Measurements from ENCODE around the gene NIPAL3. TPM values are rescaled to one million over a fixed set of nuclear protein-coding genes. Genes with fewer than 3 reads are reported as not detected.

The NIPAL3 gene
- total RNA-seq, 2 experiments from 2014 or later, result 11.7 to 25.3 TPM

- intact Hi-C loops (cut with micrococcal nuclease; ENCODE audit: unreplicated experiment), result no loop called here
- TF ChIP-seq EZH2phosphoT487 (IDR thresholded peaks at IDR 0.05; ENCODE audit: borderline replicate concordance, low read depth, low read length), result no peak
- TF ChIP-seq, protein P1, sequence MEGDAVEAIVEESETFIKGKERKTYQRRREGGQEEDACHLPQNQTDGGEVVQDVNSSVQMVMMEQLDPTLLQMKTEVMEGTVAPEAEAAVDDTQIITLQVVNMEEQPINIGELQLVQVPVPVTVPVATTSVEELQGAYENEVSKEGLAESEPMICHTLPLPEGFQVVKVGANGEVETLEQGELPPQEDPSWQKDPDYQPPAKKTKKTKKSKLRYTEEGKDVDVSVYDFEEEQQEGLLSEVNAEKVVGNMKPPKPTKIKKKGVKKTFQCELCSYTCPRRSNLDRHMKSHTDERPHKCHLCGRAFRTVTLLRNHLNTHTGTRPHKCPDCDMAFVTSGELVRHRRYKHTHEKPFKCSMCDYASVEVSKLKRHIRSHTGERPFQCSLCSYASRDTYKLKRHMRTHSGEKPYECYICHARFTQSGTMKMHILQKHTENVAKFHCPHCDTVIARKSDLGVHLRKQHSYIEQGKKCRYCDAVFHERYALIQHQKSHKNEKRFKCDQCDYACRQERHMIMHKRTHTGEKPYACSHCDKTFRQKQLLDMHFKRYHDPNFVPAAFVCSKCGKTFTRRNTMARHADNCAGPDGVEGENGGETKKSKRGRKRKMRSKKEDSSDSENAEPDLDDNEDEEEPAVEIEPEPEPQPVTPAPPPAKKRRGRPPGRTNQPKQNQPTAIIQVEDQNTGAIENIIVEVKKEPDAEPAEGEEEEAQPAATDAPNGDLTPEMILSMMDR (conservative IDR thresholded peaks at IDR 0.05; ENCODE audit: low read length), result no peak
- DNase-seq (ENCODE audit: low spot score), result no peak
- H3K9me3 ChIP-seq (ENCODE audit: low read length), result no peaks in the 10 kb centered on the region
- ChIA-PET POLR2A (no interaction called here), CTCF (ENCODE audit: unreplicated experiment) (no interaction called here)
- no peak overlapping the region for H3K4me3 ChIP-seq (ENCODE audit: low read depth, low read length, poor library complexity, severe bottlenecking)
- no peak overlapping the region for H3K4me2 ChIP-seq (ENCODE audit: low read length)
- no peaks in the 10 kb centered on the region for H4K20me1 ChIP-seq (ENCODE audit: insufficient read depth, low read length)
- no peaks in the 10 kb centered on the region for H3K79me2 ChIP-seq (ENCODE audit: insufficient read depth, low read depth, low read length)
- 0 out of 2 replicates have a peak, but pooled peaks cover 5% of the 10 kb centered on the region for H3K36me3 ChIP-seq (ENCODE audit: insufficient read depth, low read length)
- no peaks in the 10 kb centered on the region for H3K9me2 ChIP-seq (ENCODE audit: insufficient read depth, low read length)
- no peaks in the 10 kb centered on the region for H3K4me1 ChIP-seq (ENCODE audit: insufficient read depth, low read length, poor library complexity, severe bottlenecking)
- no peak overlapping the region for H3K27ac ChIP-seq (ENCODE audit: low read depth, low read length, poor library complexity, severe bottlenecking)
- no TSS peak for BruUV-seq (replicated peaks)
- H2AFZ ChIP-seq (ENCODE audit: low read length), result no peak overlapping the region
Measured at GRCh38 chr1:24427545-24427862, 11.9 kb downstream of the NIPAL3 start.

DNA sequence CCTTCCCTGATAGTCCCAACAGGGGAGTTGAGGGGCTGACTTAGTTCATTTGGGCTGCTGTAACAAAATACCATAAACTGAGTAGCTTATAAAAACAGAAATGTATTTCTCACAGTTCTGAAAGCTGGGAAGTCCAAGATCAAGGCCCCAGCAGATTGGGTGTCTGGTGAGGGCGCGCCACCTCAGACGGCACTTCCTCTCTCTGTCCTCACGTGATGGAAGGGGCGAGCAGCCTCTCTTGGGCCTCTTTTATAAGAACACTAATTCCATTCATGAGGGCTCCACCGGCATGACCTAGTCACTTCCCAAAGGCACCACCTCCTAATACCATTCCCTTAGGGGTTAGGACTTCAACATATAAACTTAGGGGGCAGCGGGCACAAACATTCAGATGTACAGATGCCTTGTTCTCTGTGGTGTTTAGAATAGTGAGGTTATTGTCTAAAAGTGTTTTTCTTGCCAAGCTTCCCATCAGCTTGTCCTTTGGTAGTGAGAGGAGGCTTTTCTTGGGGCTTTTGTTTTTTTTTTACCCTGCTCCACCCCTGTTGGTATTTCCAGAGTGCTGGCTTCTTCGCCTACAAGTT, 20.3 kb downstream of the NIPAL3 start:
- no peaks in the 10 kb centered on the region for H3K36me3 ChIP-seq (ENCODE audit: insufficient read depth, low read length)
- BruUV-seq (replicated peaks), result no TSS peak
- no peak overlapping the region for H2AFZ ChIP-seq (ENCODE audit: low read length)
- H3K79me2 ChIP-seq (ENCODE audit: insufficient read depth, low read depth, low read length), result no peaks in the 10 kb centered on the region
- no peak overlapping the region for H3K4me2 ChIP-seq (ENCODE audit: low read length)
- no peaks in the 10 kb centered on the region for H3K9me2 ChIP-seq (ENCODE audit: insufficient read depth, low read length)
- no peaks in the 10 kb centered on the region for H4K20me1 ChIP-seq (ENCODE audit: insufficient read depth, low read length)
- DNase-seq (ENCODE audit: low spot score), result no peak
- CTCF ChIA-PET (ENCODE audit: unreplicated experiment), result interaction anchor here (1.0 kb wide), 1 partner anchor 21 kb away, joined by 3 read pairs; no protein-coding TSS in a partner anchor
- no peaks in the 10 kb centered on the region for H3K9me3 ChIP-seq (ENCODE audit: low read length)
- no peak overlapping the region for H3K4me3 ChIP-seq (ENCODE audit: low read depth, low read length, poor library complexity, severe bottlenecking)
- intact Hi-C loops (cut with micrococcal nuclease; ENCODE audit: unreplicated experiment), result no loop called here
- TF ChIP-seq, protein P1 (conservative IDR thresholded peaks at IDR 0.05; ENCODE audit: low read length), result no peak
- no peak for TF ChIP-seq EZH2phosphoT487 (IDR thresholded peaks at IDR 0.05; ENCODE audit: borderline replicate concordance, low read depth, low read length)
- POLR2A ChIA-PET, result interaction anchor here (0.7 to 1.1 kb wide), 2 partner anchors 12 to 158 kb away, joined by 3 read pairs; no protein-coding TSS in a partner anchor
- H3K4me1 ChIP-seq (ENCODE audit: insufficient read depth, low read length, poor library complexity, severe bottlenecking), result no peaks in the 10 kb centered on the region
- H3K27ac ChIP-seq (ENCODE audit: low read depth, low read length, poor library complexity, severe bottlenecking), result no peak overlapping the region

GRCh38 chr1:24437631-24438396, 22.2 kb downstream of the NIPAL3 start:
- ChIA-PET POLR2A (no interaction called here), CTCF (ENCODE audit: unreplicated experiment) (no interaction called here)
- Histone ChIP-seq H3K36me3 (ENCODE audit: insufficient read depth, low read length) (no peaks in the 10 kb centered on the region), H3K27ac (ENCODE audit: low read depth, low read length, poor library complexity, severe bottlenecking) (no peak overlapping the region), H3K4me2 (ENCODE audit: low read length) (no peak overlapping the region), H2AFZ (ENCODE audit: low read length) (no peak overlapping the region), H3K4me3 (ENCODE audit: low read depth, low read length, poor library complexity, severe bottlenecking) (no peak overlapping the region), H3K79me2 (ENCODE audit: insufficient read depth, low read depth, low read length) (no peaks in the 10 kb centered on the region), H3K9me2 (ENCODE audit: insufficient read depth, low read length) (no peaks in the 10 kb centered on the region), H3K4me1 (ENCODE audit: insufficient read depth, low read length, poor library complexity, severe bottlenecking) (no peaks in the 10 kb centered on the region), H4K20me1 (ENCODE audit: insufficient read depth, low read length) (no peaks in the 10 kb centered on the region), H3K9me3 (ENCODE audit: low read length) (no peaks in the 10 kb centered on the region)
- no peak for DNase-seq (ENCODE audit: low spot score)
- BruUV-seq (replicated peaks), result no TSS peak
- intact Hi-C loops (cut with micrococcal nuclease; ENCODE audit: unreplicated experiment), result no loop called here
- TF ChIP-seq, protein P1 (conservative IDR thresholded peaks at IDR 0.05; ENCODE audit: low read length), result no peak
- no peak for TF ChIP-seq EZH2phosphoT487 (IDR thresholded peaks at IDR 0.05; ENCODE audit: borderline replicate concordance, low read depth, low read length)
